Fibroblast of lung (primary cell): Measurements from ENCODE around the gene DOCK4. TPM values are rescaled to one million over a fixed set of nuclear protein-coding genes. Genes with fewer than 3 reads are reported as not detected.

ENCODE experiments used
- DNase-seq, 2 donors: peaks; one replicate each; pipeline versions ENCODE4 v3.0.0 to v3.0.0-alpha.2; 2010; ENCODE audit warnings: low read depth in 2 of 2
- H2AFZ ChIP-seq: 2 replicates; pipeline ENCODE4 v1.5.1; 2012; ENCODE audit warnings: low read length, control low read depth, inconsistent platforms
- H3K27ac ChIP-seq: 2 replicates; pipeline ENCODE4 v1.5.1; 2011; ENCODE audit warnings: low read length, control low read depth; ENCODE audit not compliant: insufficient read depth
- H3K27me3 ChIP-seq: 2 replicates; pipeline ENCODE4 v1.5.1; 2011; ENCODE audit warnings: mild to moderate bottlenecking, low read length; ENCODE audit not compliant: control insufficient read depth, insufficient read depth
- H3K36me3 ChIP-seq: 2 replicates; pipeline ENCODE4 v1.5.1; 2011; ENCODE audit warnings: low read length; ENCODE audit not compliant: control insufficient read depth, insufficient read depth
- H3K4me1 ChIP-seq: 2 replicates; pipeline ENCODE4 v1.5.1; 2011; ENCODE audit warnings: low read length; ENCODE audit not compliant: control insufficient read depth, insufficient read depth; ENCODE audit errors: extremely low read depth
- H3K4me2 ChIP-seq: 2 replicates; pipeline ENCODE4 v1.5.1; 2011; ENCODE audit warnings: low read length, control low read depth; ENCODE audit not compliant: insufficient read depth; ENCODE audit errors: extremely low read depth
- H3K4me3 ChIP-seq, 4 experiments: fragments of 200-600 bp in 1 of 4; sonication (generic) in 1 of 4; replicated peaks in 1 of 4; 2 replicates each; pipeline ENCODE4 v1.5.1; 2011 to 2016; ENCODE audit warnings: low read length in 4 of 4, low read depth in 3 of 4, mild to moderate bottlenecking in 3 of 4, control low read depth in 2 of 4, inconsistent platforms in 1 of 4, mixed read lengths in 1 of 4; ENCODE audit not compliant: insufficient read depth in 1 of 4; ENCODE audit errors: control extremely low read depth in 1 of 4
- H3K79me2 ChIP-seq: 2 replicates; pipeline ENCODE4 v1.5.1; 2012; ENCODE audit warnings: mild to moderate bottlenecking, low read length, inconsistent platforms; ENCODE audit not compliant: control insufficient read depth, insufficient read depth
- H3K9ac ChIP-seq: 2 replicates; pipeline ENCODE4 v1.5.1; 2011; ENCODE audit warnings: mild to moderate bottlenecking, low read length, control low read depth; ENCODE audit not compliant: insufficient read depth
- H3K9me3 ChIP-seq: 2 replicates; pipeline ENCODE4 v1.5.1; 2012; ENCODE audit warnings: low read depth, low read length; ENCODE audit not compliant: control insufficient read depth, insufficient read depth
- H4K20me1 ChIP-seq: 2 replicates; pipeline ENCODE4 v1.5.1; 2011; ENCODE audit warnings: low read length; ENCODE audit not compliant: control insufficient read depth, insufficient read depth; ENCODE audit errors: extremely low read depth
- EZH2 ChIP-seq: IDR thresholded peaks from 2 replicates; pipeline ENCODE4 v1.5.1; 2012; ENCODE audit warnings: low read length, control low read depth, mild to moderate bottlenecking; ENCODE audit errors: missing control alignments
- polyA plus RNA-seq, 2 donors: library from polyadenylated mRNA; depleted of rRNA in 1 of 2; stranded (reverse) in 1 of 2; unstranded in 1 of 2; fragments of >200 nt; gene quantifications; 2 replicates each; pipeline ENCODE4 v1.2.1, GENCODE V29; 2011 to 2012; ENCODE audit warnings: missing spikeins in 1 of 2
- total RNA-seq: library from RNA; depleted of rRNA; stranded (reverse); fragments of >200 nt; gene quantifications from 2 replicates; pipeline ENCODE4 v1.2.1, GENCODE V29; 2014
- TF ChIP-seq, protein P1 (sequence below), 2 donors: IDR thresholded peaks in 1 of 2; conservative IDR thresholded peaks in 1 of 2; 1 replicate in 1 of 2; 2 replicates in 1 of 2; pipeline ENCODE4 v1.5.1; 2011 to 2012; ENCODE audit warnings: low read length in 2 of 2, control low read depth in 1 of 2, inconsistent platforms in 1 of 2, low read depth in 1 of 2, mild to moderate bottlenecking in 1 of 2

The DOCK4 gene
- total and polyA plus RNA-seq, 2 donors (not counting 1 experiment from before 2014, with no cell fraction given): 20.8 to 39.3 TPM

DNA sequence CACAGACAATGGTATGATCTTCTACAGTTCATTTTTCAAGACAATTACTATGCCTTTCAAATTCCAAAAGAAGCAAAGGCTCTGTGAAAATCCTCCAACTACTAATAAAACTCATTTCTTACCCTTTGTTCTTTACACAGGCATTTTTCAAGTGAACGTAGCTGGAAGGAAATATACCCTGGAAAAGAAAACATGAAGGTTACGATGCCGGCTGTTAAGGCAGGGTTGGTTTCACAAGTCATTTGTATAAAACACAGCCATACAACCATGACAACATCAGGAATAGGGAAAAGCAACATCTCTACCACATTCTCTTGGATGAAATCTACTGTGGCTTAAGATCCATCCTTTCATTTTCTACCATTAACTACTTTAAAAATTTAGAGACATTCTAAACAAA lies 207.9 kb downstream of the DOCK4 start:
- TF ChIP-seq, protein P1, sequence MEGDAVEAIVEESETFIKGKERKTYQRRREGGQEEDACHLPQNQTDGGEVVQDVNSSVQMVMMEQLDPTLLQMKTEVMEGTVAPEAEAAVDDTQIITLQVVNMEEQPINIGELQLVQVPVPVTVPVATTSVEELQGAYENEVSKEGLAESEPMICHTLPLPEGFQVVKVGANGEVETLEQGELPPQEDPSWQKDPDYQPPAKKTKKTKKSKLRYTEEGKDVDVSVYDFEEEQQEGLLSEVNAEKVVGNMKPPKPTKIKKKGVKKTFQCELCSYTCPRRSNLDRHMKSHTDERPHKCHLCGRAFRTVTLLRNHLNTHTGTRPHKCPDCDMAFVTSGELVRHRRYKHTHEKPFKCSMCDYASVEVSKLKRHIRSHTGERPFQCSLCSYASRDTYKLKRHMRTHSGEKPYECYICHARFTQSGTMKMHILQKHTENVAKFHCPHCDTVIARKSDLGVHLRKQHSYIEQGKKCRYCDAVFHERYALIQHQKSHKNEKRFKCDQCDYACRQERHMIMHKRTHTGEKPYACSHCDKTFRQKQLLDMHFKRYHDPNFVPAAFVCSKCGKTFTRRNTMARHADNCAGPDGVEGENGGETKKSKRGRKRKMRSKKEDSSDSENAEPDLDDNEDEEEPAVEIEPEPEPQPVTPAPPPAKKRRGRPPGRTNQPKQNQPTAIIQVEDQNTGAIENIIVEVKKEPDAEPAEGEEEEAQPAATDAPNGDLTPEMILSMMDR (conservative IDR thresholded peaks at IDR 0.05 in 1 of 2, IDR thresholded peaks at IDR 0.05 in 1 of 2; ENCODE audit: low read depth in 1 of 2, low read length in 2 of 2): no peak
- TF ChIP-seq EZH2: no peak
- no peaks in the 10 kb centered on the region for H3K79me2 ChIP-seq
- H3K9me3 ChIP-seq: no peaks in the 10 kb centered on the region
- H3K27me3 ChIP-seq: no peaks in the 10 kb centered on the region
- peak in 1 of 2 donors; percentile 28 for DNase-seq
- no peaks in the 10 kb centered on the region for H3K4me1 ChIP-seq
- H4K20me1 ChIP-seq: no peaks in the 10 kb centered on the region
- no peak overlapping the region for H3K9ac ChIP-seq
- peak overlapping the region; percentile 19 for H3K4me2 ChIP-seq
- no peak overlapping the region for H3K27ac ChIP-seq
- peak overlapping the region; percentile 27 for H2AFZ ChIP-seq
- no peak overlapping the region for H3K4me3 ChIP-seq
- H3K36me3 ChIP-seq: no peaks in the 10 kb centered on the region

DNA sequence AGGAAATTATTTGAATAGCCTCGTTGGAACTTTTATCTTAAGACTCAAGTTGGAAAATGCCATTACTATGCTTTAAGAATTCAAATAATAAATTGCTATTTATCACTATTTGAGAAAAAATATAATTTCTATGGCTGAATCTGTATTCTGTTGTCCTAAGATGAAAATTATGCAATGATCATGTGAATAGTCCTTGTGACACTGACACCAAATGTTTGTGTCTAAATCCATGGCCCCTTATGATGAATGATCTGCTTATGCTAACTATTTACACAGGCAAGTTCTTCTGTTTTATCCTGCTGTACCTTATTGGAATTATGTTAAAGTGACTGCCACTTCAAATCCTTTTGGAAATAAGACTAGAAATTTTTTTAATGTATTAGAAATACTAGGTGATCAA lies 208.7 kb downstream of the DOCK4 start:
- H3K4me3 ChIP-seq: no peak overlapping the region
- H3K4me2 ChIP-seq: no peak overlapping the region
- H3K9ac ChIP-seq: no peak overlapping the region
- no peak for DNase-seq
- no peak overlapping the region for H3K27ac ChIP-seq
- H3K9me3 ChIP-seq: no peaks in the 10 kb centered on the region
- no peak overlapping the region for H2AFZ ChIP-seq
- H3K27me3 ChIP-seq: no peaks in the 10 kb centered on the region
- no peaks in the 10 kb centered on the region for H3K79me2 ChIP-seq
- no peaks in the 10 kb centered on the region for H4K20me1 ChIP-seq
- no peak for TF ChIP-seq EZH2
- TF ChIP-seq, protein P1 (conservative IDR thresholded peaks at IDR 0.05 in 1 of 2, IDR thresholded peaks at IDR 0.05 in 1 of 2; ENCODE audit: low read depth in 1 of 2, low read length in 2 of 2): no peak
- H3K36me3 ChIP-seq: no peaks in the 10 kb centered on the region
- H3K4me1 ChIP-seq: no peaks in the 10 kb centered on the region

DNA sequence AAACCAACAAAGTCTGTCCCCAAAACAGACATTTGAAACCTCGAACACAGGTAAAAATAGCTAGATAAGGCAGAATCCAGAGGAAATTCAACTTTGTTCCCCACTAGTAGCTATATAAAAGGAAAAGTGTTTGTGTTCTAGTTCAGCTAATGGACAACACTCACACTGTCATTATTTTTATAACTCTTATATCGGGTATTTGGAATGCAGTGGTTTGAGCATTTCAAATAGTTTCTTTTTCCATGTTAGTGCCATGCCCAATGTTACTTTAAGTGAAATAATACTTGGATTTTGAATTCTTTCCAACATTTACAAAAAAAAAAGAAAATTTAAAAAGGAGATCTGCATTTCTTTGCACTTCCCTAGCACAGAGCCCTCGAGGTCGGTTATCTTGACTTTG lies 213.6 kb downstream of the DOCK4 start:
- no peaks in the 10 kb centered on the region for H3K27me3 ChIP-seq
- no peak overlapping the region for H3K27ac ChIP-seq
- H4K20me1 ChIP-seq: no peaks in the 10 kb centered on the region
- H3K79me2 ChIP-seq: no peaks in the 10 kb centered on the region
- H3K4me3 ChIP-seq: no peak overlapping the region
- TF ChIP-seq, protein P1 (conservative IDR thresholded peaks at IDR 0.05 in 1 of 2, IDR thresholded peaks at IDR 0.05 in 1 of 2; ENCODE audit: low read depth in 1 of 2, low read length in 2 of 2): no peak
- TF ChIP-seq EZH2: no peak
- H3K9me3 ChIP-seq: no peaks in the 10 kb centered on the region
- no peak overlapping the region for H2AFZ ChIP-seq
- DNase-seq: peak; percentile 18 to 28
- H3K9ac ChIP-seq: no peak overlapping the region
- peaks cover 4% of the 10 kb centered on the region for H3K36me3 ChIP-seq
- H3K4me1 ChIP-seq: peaks cover 2% of the 10 kb centered on the region
- no peak overlapping the region for H3K4me2 ChIP-seq
